ENCODE data around the gene SETDB2. TPM values are rescaled to one million over a fixed set of nuclear protein-coding genes. Genes with fewer than 3 reads are reported as not detected.

Gene SETDB2
- total RNA-seq, 1 experiment from 2014 or later: 7.3 TPM

DNA sequence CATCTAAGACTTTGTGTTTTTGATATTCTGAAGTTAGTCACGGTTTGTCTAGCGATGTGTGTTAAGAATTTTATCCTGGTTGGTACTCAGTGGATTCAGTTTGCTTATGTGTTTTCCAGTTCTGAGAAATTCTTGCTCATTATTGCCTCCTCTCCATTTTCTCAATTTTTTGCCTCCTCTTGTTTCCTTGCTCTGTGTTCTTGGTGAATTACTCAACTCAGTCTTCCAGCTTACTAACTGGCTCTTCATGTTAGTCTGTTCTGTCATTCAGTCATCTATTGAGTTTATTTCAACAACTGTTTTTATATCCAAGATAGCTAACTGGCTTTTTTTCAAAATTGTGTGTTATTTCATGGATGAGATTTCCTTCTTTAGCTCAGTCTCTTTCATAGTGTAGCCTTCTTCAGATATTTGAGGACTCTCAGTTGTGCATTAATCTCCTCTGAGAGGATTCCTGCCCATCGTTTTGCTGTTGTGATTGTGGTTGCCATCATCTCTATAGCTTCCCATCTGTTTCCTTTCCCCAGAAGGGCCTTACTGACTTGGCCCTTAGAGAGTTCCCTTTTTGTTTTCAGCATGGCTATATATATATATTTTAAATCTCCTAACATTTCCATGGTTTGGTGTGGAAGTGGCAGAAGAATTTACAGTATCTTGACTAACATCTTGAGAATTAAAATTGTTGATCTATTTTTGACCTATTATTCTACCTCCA is 6.2 kb downstream of the SETDB2 start:
- H3K36me3 Mint-ChIP-seq (ENCODE audit: insufficient read depth, unreplicated experiment): peaks cover 11% of the 10 kb centered on the region
- H3K27ac Mint-ChIP-seq (ENCODE audit: low read depth, unreplicated experiment): no peak overlapping the region
- no peak overlapping the region for H3K4me3 Mint-ChIP-seq (ENCODE audit: unreplicated experiment)
- H3K27me3 Mint-ChIP-seq (ENCODE audit: insufficient read depth, unreplicated experiment): no peaks in the 10 kb centered on the region
- no peaks in the 10 kb centered on the region for H3K9me3 Mint-ChIP-seq (ENCODE audit: unreplicated experiment)
- ChIA-PET CTCF (interaction anchor here (0.6 kb wide), 1 partner anchor 31 kb away, joined by 8 read pairs; no protein-coding TSS in a partner anchor), POLR2A (interaction anchor here (1.5 kb wide), 1 partner anchor 11 kb away, joined by 3 read pairs; no protein-coding TSS in a partner anchor)
- TF ChIP-seq, protein P1, sequence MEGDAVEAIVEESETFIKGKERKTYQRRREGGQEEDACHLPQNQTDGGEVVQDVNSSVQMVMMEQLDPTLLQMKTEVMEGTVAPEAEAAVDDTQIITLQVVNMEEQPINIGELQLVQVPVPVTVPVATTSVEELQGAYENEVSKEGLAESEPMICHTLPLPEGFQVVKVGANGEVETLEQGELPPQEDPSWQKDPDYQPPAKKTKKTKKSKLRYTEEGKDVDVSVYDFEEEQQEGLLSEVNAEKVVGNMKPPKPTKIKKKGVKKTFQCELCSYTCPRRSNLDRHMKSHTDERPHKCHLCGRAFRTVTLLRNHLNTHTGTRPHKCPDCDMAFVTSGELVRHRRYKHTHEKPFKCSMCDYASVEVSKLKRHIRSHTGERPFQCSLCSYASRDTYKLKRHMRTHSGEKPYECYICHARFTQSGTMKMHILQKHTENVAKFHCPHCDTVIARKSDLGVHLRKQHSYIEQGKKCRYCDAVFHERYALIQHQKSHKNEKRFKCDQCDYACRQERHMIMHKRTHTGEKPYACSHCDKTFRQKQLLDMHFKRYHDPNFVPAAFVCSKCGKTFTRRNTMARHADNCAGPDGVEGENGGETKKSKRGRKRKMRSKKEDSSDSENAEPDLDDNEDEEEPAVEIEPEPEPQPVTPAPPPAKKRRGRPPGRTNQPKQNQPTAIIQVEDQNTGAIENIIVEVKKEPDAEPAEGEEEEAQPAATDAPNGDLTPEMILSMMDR (IDR thresholded peaks at IDR 0.05; ENCODE audit: unreplicated experiment): no peak
- DNase-seq (ENCODE audit: unreplicated experiment): no peak
- no TSS peak for BruUV-seq (replicated peaks)
- intact Hi-C loops (cut with micrococcal nuclease): no loop called here
- H3K4me1 Mint-ChIP-seq (ENCODE audit: insufficient read depth, unreplicated experiment): peaks cover 13% of the 10 kb centered on the region

DNA sequence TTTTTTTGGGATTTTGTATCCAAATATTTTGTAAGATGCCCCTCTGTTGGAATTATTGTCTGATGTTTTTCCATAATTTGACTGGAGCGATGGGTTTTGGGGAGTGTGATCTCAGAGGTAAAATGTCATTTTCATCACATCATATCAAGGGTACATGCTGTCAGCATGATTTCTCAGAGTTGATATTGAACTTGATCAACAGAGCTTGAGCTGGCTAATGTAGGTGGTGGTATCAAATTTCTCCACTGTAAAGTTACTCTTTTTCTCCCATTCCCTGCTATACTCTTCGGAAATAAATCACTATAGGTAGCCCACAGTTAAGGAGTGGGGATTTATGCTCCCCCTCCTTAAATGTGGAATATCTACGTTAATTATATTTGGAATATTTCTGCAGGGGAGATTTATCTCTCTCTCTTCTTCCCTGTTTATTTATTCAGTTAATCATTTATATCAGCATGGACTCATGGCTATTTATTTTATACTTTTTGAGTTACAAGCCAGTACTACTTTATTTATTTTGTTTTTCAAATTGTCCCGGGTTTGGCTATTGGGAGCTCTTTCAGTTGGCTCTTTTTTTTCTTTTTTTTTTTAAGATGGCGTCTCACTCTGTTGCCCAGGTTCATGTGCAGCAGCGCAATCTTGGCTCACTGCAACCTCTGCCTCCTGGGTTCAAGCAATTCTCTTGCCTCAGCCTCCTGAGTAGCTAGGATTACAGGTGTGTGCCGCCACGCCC is 8.8 kb downstream of the SETDB2 start:
- Mint-ChIP-seq H3K27ac (ENCODE audit: low read depth, unreplicated experiment) (no peak overlapping the region), H3K4me1 (ENCODE audit: insufficient read depth, unreplicated experiment) (peaks cover 6% of the 10 kb centered on the region), H3K9me3 (ENCODE audit: unreplicated experiment) (no peaks in the 10 kb centered on the region), H3K4me3 (ENCODE audit: unreplicated experiment) (no peak overlapping the region), H3K27me3 (ENCODE audit: insufficient read depth, unreplicated experiment) (no peaks in the 10 kb centered on the region), H3K36me3 (ENCODE audit: insufficient read depth, unreplicated experiment) (peaks cover 11% of the 10 kb centered on the region)
- intact Hi-C loops (cut with micrococcal nuclease): no loop called here
- TF ChIP-seq, protein P1 (IDR thresholded peaks at IDR 0.05; ENCODE audit: unreplicated experiment): no peak
- no TSS peak for BruUV-seq (replicated peaks)
- DNase-seq (ENCODE audit: unreplicated experiment): no peak
- POLR2A ChIA-PET: interaction anchor here (0.6 to 3.7 kb wide), 2 partner anchors 8 to 154 kb away, joined by 3 to 27 read pairs; partner anchors contain the start of genes CAB39L and SETDB2
- CTCF ChIA-PET: interaction anchor here (0.6 to 1.7 kb wide), 5 partner anchors 8 to 212 kb away, joined by 3 to 5 read pairs (median 3); partner anchors contain the start of gene SETDB2

DNA sequence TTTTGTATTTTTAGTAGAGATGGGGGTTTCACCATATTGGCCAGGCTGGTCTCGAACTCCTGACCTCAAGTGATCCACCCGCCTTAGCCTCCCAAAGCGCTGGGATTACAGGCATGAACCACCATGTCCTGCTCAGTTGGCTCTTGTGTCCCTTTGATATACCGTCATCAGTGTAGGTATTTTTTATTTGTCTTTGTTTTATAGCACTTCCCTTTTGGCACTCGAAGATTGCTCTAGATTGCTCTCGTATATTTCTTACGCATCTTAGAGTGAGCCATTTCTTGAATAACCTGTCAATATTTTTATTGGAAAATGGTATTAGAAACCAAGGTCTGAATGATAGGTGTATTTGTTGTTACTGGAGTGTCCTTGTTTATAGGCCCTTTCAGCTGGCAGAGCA is 9.4 kb downstream of the SETDB2 start:
- CTCF ChIA-PET: interaction anchor here (0.8 to 1.7 kb wide), 2 partner anchors 9 to 38 kb away, joined by 3 to 5 read pairs; partner anchors contain the start of gene SETDB2
- Mint-ChIP-seq H3K9me3 (ENCODE audit: unreplicated experiment) (no peaks in the 10 kb centered on the region), H3K4me1 (ENCODE audit: insufficient read depth, unreplicated experiment) (peaks cover 6% of the 10 kb centered on the region), H3K27me3 (ENCODE audit: insufficient read depth, unreplicated experiment) (no peaks in the 10 kb centered on the region), H3K4me3 (ENCODE audit: unreplicated experiment) (no peak overlapping the region), H3K36me3 (ENCODE audit: insufficient read depth, unreplicated experiment) (peaks cover 11% of the 10 kb centered on the region), H3K27ac (ENCODE audit: low read depth, unreplicated experiment) (no peak overlapping the region)
- POLR2A ChIA-PET: interaction anchor here (0.6 to 3.7 kb wide), 3 partner anchors 9 to 153 kb away, joined by 3 to 27 read pairs (median 3); partner anchors contain the start of genes CAB39L and SETDB2
- TF ChIP-seq, protein P1 (IDR thresholded peaks at IDR 0.05; ENCODE audit: unreplicated experiment): no peak
- no peak for DNase-seq (ENCODE audit: unreplicated experiment)
- no TSS peak for BruUV-seq (replicated peaks)
- intact Hi-C loops (cut with micrococcal nuclease): no loop called here
